ENCODE measurements around the gene SKIC8. TPM values are rescaled to one million over a fixed set of nuclear protein-coding genes. Genes with fewer than 3 reads are reported as not detected.

Gene SKIC8
- total RNA-seq, 1 donor from 2014 or later = 44.4 TPM

DNA sequence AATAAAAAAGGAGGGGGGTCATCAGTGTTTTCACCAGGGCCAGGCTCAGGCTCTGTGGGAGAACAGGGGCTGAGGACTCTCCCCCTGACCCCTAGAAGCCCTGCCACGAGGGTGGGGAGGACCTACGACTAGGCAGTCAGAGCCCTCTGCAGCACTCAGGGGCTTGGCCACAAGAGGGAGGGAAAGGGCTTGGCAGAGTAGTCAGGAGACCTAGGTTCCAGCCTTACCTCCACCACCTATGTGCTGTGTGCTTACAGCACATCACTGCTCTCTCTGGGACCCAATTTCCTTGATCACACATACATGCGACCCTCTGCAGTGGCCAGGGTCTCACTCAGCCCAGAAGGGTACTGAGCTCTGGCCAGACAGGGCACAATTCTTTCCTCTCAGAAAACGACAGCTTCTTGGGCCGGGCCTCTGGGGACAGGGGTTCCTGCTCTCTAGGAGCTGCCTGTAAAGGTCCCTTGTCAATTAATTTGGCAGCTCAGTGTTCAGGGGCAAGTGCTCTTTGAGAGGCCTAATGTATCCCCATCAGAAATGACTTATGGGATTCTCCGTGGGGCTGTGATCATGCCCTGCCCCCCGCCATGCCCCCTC lies 16.4 kb upstream of the SKIC8 start:
- Histone ChIP-seq H3K36me3 (no peaks in the 10 kb centered on the region), H3K27me3 (ENCODE audit: low read depth) (no peaks in the 10 kb centered on the region), H3K4me3 (no peak overlapping the region), H3K4me1 (no peaks in the 10 kb centered on the region), H3K9me3 (no peaks in the 10 kb centered on the region), H3K27ac (no peak overlapping the region)
- TF ChIP-seq, protein P1, sequence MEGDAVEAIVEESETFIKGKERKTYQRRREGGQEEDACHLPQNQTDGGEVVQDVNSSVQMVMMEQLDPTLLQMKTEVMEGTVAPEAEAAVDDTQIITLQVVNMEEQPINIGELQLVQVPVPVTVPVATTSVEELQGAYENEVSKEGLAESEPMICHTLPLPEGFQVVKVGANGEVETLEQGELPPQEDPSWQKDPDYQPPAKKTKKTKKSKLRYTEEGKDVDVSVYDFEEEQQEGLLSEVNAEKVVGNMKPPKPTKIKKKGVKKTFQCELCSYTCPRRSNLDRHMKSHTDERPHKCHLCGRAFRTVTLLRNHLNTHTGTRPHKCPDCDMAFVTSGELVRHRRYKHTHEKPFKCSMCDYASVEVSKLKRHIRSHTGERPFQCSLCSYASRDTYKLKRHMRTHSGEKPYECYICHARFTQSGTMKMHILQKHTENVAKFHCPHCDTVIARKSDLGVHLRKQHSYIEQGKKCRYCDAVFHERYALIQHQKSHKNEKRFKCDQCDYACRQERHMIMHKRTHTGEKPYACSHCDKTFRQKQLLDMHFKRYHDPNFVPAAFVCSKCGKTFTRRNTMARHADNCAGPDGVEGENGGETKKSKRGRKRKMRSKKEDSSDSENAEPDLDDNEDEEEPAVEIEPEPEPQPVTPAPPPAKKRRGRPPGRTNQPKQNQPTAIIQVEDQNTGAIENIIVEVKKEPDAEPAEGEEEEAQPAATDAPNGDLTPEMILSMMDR (IDR thresholded peaks at IDR 0.05) = no peak
- intact Hi-C loops (cut with DNase I) = no loop called here
- no peak for ATAC-seq
- peak; percentile 21 for DNase-seq

DNA sequence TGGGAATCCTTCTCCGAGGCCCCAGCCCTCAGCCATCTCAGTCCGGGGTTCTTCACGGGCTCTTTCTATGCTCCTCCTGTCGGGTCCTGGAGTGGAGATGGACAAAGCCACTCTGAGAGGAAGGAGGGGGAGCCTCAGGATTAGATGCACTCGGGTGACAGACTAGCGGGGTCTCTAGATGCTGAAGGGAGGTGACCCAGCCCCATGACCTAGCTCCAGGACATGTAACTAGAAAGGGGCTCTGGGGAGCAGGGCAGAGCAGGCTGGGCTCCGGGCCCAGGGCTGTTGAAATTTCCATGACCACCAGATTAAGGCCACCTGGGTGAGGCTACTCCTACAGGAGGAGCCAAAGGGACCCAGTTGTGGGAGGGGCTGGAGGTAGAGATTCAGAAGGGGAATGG lies 14.8 kb upstream of the SKIC8 start:
- no peak for DNase-seq

DNA sequence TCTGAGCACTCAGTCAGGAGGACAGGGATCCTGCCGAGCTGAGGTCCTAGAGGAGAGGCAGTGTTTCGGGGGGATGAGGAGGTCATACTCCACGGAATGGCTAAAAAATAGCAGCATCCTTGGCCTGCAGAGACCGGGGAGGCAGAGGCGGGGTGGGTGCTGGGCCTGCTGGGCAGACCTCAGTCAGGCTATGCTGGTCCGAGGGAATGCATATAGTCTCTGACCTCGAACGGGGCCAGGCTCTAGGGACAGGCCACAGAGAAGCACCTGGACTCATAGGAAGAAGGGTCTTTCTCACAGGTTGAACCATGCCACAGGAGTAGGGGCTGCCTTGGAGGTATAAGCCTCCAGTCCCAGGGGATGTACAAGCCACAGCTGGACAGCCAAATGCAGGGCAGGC lies 14.0 kb upstream of the SKIC8 start:
- intact Hi-C loops (cut with DNase I) = no loop called here
- ATAC-seq (no peak), DNase-seq (no peak)
- Histone ChIP-seq H3K9me3 (no peaks in the 10 kb centered on the region), H3K27me3 (ENCODE audit: low read depth) (no peaks in the 10 kb centered on the region), H3K36me3 (no peaks in the 10 kb centered on the region), H3K27ac (no peak overlapping the region), H3K4me3 (no peak overlapping the region), H3K4me1 (peaks cover 3% of the 10 kb centered on the region)
- TF ChIP-seq, protein P1 (IDR thresholded peaks at IDR 0.05) = no peak

More for the DNA sequence above, 14.8 kb upstream of the SKIC8 start:
- Histone ChIP-seq H3K27me3 (ENCODE audit: low read depth) (no peaks in the 10 kb centered on the region), H3K27ac (no peak overlapping the region), H3K36me3 (no peaks in the 10 kb centered on the region), H3K4me1 (no peaks in the 10 kb centered on the region), H3K9me3 (no peaks in the 10 kb centered on the region), H3K4me3 (no peak overlapping the region)
- intact Hi-C loops (cut with DNase I) = no loop called here
- TF ChIP-seq, protein P1 (IDR thresholded peaks at IDR 0.05) = no peak
- ATAC-seq = no peak

DNA sequence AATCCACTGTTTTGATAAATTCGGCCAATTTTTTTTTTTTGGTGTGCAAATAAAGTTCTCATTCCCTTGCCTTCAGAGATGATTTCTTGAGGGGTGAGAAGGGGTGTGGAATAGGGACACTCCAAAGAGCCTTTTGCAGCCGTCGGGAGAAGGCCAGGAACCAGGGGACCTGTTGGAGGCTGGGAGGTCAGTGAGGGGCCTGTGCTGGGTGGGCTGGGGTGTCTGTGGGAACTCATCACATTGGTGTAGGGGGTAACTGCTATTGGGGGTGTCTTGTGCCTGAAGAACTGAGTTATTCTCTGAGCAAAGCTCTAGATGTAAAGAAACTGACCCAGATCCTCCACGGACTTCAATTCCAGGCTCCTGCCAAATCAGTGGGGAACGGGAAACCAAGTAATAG lies 13.5 kb upstream of the SKIC8 start:
- no peaks in the 10 kb centered on the region for H3K9me3 ChIP-seq
- no peak overlapping the region for H3K27ac ChIP-seq
- TF ChIP-seq, protein P1 (IDR thresholded peaks at IDR 0.05) = no peak
- peaks cover 6% of the 10 kb centered on the region for H3K4me1 ChIP-seq
- intact Hi-C loops (cut with DNase I) = no loop called here
- no peaks in the 10 kb centered on the region for H3K36me3 ChIP-seq
- ATAC-seq (no peak), DNase-seq (no peak)
- no peak overlapping the region for H3K4me3 ChIP-seq
- no peaks in the 10 kb centered on the region for H3K27me3 ChIP-seq (ENCODE audit: low read depth)

DNA sequence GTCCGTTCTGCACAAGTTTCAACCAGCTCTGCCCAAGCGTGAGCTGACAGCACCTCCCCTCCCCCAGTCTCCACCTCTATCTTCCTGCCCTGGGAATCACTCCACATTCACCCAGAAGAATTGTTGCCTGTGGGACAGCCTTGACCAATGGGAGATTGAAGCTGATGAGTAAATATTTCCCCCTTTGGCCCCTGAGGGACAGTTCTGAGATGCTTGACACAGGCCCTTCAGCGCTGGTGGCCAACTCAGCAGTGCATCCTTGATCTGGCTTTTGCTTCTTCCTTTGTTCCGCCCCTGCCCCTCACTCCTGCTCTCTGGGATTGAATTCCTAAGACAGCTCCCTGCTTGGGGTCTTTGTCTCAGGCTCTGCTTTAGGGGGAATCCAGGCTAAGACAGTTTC lies 13.1 kb upstream of the SKIC8 start:
- Histone ChIP-seq H3K4me3 (no peak overlapping the region), H3K36me3 (no peaks in the 10 kb centered on the region), H3K27ac (no peak overlapping the region), H3K4me1 (peaks cover 6% of the 10 kb centered on the region), H3K27me3 (ENCODE audit: low read depth) (no peaks in the 10 kb centered on the region), H3K9me3 (no peaks in the 10 kb centered on the region)
- DNase-seq (no peak), ATAC-seq (no peak)
- TF ChIP-seq, protein P1 (IDR thresholded peaks at IDR 0.05) = no peak
- intact Hi-C loops (cut with DNase I) = no loop called here

All from lower lobe of right lung (tissue), 2 donors.